ENCODE results near the gene DNAI1. TPM values are rescaled to one million over a fixed set of nuclear protein-coding genes. Genes with fewer than 3 reads are reported as not detected.

The DNAI1 gene
- total and polyA plus RNA-seq, 12 donors = 0.09 to 0.28 (median 0.18) TPM; not detected in 9

DNA sequence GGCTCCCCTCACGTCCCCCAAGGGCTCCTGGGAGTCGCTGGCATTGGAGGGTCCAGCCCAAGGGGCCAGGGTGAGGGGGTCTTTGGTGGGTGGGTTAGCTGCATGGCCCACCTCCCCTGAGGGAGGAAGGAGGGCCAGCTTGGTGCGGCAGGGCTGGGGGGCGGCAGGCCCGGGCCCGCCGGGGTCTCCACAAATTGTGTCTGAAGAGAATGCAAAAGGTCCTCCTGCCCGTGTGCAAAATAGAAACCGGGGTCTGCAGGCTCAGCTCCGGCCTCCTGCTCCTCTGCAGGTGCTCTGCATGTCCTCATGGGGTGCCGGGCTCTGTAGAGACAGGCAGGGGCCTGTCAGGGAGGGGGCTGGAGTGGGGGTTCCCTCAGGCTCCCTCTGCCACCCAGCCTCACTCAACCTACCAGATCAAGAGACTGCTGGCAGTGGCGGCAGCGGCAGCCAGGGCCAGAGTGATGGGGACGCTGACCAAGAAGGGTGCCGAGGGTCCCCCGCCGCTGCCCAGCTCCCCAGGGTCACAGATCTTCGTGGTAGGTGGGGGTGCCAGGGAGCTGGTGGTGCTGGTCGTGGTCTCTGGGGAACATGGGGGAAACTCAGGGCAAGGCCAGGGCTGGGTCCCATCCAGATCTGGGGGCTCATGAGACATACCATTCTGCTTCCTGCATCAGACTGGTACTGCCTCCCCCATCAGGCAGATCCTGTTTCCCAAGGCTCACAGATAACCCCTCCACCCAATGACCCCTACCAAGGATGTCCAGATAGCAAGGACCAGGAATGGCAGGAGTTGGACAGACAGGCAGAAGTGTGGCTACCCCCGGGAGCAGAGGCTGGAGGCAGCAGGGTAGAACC, 93.4 kb downstream of the DNAI1 start:
- Histone ChIP-seq H3K27ac (no peak overlapping the region), H3K36me3 (no peaks in the 10 kb centered on the region), H3K4me3 (no peak overlapping the region), H3K27me3 (peaks cover 0 to 9% (median 0%) of the 10 kb centered on the region in 7 donors), H3K4me1 (peaks cover 0 to 6% (median 0%) of the 10 kb centered on the region in 9 donors), H3K9me3 (no peaks in the 10 kb centered on the region)
- ATAC-seq = no peak
- intact Hi-C loops (cut with DNase I) = no loop called here
- WGBS, 2 donors = 92% methylated on average over 20 of the region's 20 CpGs
- DNase-seq = no peak
- TF ChIP-seq, protein P1, sequence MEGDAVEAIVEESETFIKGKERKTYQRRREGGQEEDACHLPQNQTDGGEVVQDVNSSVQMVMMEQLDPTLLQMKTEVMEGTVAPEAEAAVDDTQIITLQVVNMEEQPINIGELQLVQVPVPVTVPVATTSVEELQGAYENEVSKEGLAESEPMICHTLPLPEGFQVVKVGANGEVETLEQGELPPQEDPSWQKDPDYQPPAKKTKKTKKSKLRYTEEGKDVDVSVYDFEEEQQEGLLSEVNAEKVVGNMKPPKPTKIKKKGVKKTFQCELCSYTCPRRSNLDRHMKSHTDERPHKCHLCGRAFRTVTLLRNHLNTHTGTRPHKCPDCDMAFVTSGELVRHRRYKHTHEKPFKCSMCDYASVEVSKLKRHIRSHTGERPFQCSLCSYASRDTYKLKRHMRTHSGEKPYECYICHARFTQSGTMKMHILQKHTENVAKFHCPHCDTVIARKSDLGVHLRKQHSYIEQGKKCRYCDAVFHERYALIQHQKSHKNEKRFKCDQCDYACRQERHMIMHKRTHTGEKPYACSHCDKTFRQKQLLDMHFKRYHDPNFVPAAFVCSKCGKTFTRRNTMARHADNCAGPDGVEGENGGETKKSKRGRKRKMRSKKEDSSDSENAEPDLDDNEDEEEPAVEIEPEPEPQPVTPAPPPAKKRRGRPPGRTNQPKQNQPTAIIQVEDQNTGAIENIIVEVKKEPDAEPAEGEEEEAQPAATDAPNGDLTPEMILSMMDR (IDR thresholded peaks at IDR 0.05) = no peak

DNA sequence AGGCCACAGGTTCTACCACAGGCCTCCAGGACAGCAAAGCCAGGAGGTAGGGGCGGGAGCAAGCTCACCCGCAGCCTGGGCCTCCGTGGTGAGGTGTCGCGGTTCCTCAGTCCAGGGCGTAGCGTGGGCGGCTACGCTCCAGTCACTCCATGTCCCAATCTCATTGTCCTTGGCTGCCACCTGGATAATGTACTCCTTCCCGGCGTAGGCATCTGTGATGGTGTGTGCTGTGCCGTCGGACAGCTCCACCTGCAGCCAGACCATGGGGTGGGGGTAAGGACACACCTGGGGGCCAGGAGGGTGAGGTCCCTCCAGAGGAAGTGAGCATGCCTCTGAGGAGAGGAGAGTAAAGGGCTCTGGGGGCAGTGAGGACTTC, 94.0 kb downstream of the DNAI1 start:
- no peak for DNase-seq
- no peak overlapping the region for H3K4me3 ChIP-seq
- peaks cover 0 to 6% (median 0%) of the 10 kb centered on the region in 9 donors for H3K4me1 ChIP-seq
- no peak for ATAC-seq
- no peaks in the 10 kb centered on the region for H3K36me3 ChIP-seq
- H3K9me3 ChIP-seq = no peaks in the 10 kb centered on the region
- TF ChIP-seq, protein P1 (IDR thresholded peaks at IDR 0.05) = no peak
- H3K27me3 ChIP-seq = peaks cover 0 to 4% (median 0%) of the 10 kb centered on the region in 7 donors
- 92 to 95% methylated on average over 13 of the region's 13 CpGs for WGBS, 2 donors
- intact Hi-C loops (cut with DNase I) = no loop called here
- no peak overlapping the region for H3K27ac ChIP-seq

DNA sequence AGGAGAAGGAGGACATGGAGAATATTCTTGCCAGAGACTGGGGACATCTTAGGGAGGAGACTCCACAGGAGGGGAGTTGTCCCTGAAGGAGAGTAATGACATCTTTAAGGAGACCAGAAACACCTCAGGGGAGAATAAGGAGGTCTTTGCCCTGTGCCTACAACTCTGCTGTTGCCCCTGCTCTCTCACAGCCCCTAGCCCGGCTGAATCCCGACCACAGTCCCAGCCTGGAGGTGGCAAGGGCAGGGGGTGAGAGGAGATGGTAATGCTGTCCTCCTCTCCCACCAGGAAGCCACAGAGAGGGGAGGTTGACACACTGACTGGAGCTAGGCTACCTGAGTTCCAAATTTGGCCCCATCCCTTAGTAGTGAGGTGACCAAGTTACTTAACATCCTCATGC, 94.4 kb downstream of the DNAI1 start:
- DNase-seq = no peak
- Histone ChIP-seq H3K4me3 (no peak overlapping the region), H3K27me3 (no peaks in the 10 kb centered on the region), H3K9me3 (no peaks in the 10 kb centered on the region), H3K4me1 (peaks cover 0 to 2% (median 0%) of the 10 kb centered on the region in 9 donors), H3K27ac (no peak overlapping the region), H3K36me3 (no peaks in the 10 kb centered on the region)
- WGBS, 2 donors = 96 to 100% methylated on average over 2 of the region's 2 CpGs
- no peak for ATAC-seq
- TF ChIP-seq, protein P1 (IDR thresholded peaks at IDR 0.05) = no peak
- intact Hi-C loops (cut with DNase I) = no loop called here

DNA sequence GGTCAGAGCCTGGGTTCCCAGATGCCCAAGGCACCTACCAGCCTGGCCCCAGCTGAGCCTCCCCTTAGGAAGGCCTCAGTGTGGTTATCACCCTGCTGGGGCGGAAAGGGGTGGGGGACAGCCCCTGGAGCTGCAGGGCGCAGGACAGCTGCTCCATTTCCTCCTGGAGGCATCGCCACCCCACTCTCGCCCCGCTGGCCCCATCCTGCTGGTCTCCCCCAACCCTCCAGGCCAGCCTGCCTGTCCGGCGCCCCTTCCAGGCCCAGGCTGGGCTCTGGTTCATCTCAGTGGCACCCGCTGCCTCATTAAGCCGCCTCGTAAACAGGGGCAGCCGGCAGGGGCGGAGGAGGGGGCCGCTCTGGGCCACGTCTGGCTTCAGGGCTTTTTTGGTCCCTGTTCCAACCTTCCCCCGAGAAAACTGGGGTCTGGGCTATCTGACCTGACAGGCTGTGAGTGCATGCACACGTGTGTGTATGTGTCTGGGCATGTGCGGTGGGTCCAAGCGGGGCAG, 95.0 kb downstream of the DNAI1 start:
- ATAC-seq = no peak
- no peaks in the 10 kb centered on the region for H3K27me3 ChIP-seq
- 85 to 86% methylated on average over 18 of the region's 18 CpGs for WGBS, 2 donors
- no peak for DNase-seq
- intact Hi-C loops (cut with DNase I) = no loop called here
- TF ChIP-seq, protein P1 (IDR thresholded peaks at IDR 0.05) = no peak
- H3K27ac ChIP-seq = no peak overlapping the region
- no peaks in the 10 kb centered on the region for H3K9me3 ChIP-seq
- H3K4me3 ChIP-seq = no peak overlapping the region
- peaks cover 0 to under 1% (median 0%) of the 10 kb centered on the region in 9 donors for H3K4me1 ChIP-seq
- no peaks in the 10 kb centered on the region for H3K36me3 ChIP-seq

Data from heart right ventricle (tissue), 16 donors.